Suppressor macrophage (primary cell): ENCODE measurements around the gene FYN.
"Not testable (repeated sequence)": the region's sequence is repeated elsewhere in the genome, so short reads cannot be mapped to it uniquely, and the experiment has no call there.

Experiments
- DNase-seq, 4 experiments: peaks; one replicate each; pipeline ENCODE4 v3.0.0-alpha.2; 2020 to 2022

The FYN gene

DNA sequence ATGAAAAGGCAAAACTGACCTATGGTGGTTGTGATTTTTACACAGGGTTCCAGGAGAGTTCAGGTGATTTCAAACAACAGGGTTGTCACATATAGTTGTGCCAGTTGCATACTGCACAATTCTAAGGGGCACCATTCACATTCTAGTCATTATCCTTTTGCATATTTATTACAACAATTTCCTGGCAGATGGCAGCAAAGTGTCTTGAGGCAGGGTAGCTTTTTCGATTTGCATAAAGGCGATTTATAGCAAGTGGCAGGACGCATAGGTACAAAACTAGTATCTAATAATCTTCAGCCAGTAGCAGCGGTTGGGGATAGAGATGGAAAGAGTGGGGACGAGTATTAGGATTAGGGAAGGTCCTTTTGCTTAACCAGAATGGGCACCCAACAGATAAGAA lies 221.1 kb downstream of the FYN start:
- no peak for DNase-seq

DNA sequence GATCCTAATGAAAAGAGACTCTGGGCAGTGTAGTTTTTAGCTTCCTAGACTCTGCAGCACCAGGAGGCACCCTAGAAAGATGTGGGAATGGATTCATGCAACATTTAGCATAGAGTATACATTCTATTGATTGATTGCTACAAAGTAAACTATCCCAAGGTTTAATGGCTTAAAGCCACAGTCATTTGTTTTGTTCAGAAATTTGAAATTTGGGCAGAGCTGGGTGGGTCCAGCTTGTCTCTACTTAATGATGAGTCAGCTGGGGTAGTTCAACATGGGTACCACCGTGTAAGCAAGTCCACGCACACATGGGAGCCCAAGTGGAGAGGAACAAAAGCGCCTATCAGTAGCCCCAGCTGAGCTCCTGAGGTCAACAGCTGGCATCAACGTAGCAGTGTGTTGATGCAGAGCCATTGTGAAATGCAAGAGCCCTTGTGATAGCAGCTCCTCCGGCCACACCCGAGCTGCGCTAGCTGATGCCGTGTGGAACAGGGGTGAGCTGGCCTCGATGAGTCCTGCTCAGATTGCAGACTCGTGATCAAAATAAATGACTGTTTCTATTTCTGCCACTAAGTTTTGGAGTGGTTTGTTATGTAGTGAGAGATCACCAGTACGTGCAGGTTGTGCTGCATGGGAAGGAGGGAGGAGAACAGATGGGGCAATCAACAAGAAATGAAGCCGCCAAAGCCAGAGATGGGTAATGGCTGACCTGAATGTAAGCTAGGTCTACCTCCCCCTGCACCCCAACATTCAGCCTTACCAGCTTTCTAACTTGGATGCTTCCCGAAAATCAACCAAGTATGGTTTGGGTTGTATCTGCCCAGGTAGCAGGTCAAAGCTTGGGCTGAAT lies 221.8 kb downstream of the FYN start:
- no peak for DNase-seq

- no peak for DNase-seq
Measured at GRCh38 chr6:111650049-111650448, 223.2 kb downstream of the FYN start.

- DNase-seq, result no peak
Measured at GRCh38 chr6:111648100-111648499, 225.2 kb downstream of the FYN start.

GRCh38 chr6:111646942-111647341 lies 226.3 kb downstream of the FYN start:
- no peak for DNase-seq

DNA sequence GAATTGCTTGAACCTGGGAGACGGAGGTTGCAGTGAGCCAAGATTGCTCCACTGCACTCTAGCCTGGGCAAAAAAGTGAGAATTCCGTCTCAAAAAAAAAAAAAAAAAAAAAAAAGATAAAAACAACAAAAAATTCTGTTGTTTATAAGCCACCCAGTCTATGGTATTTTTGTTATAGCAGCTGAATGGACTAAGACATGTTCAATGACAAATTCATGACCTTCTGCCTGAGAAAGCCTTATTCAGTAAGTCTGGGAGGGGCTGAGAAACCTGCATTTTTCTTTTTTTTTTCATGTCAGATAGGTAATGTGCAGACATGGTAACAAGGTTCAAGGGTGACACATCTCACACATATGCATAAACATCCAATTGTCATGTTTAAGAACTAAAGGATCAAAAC lies 227.2 kb downstream of the FYN start:
- DNase-seq, result no peak

DNA sequence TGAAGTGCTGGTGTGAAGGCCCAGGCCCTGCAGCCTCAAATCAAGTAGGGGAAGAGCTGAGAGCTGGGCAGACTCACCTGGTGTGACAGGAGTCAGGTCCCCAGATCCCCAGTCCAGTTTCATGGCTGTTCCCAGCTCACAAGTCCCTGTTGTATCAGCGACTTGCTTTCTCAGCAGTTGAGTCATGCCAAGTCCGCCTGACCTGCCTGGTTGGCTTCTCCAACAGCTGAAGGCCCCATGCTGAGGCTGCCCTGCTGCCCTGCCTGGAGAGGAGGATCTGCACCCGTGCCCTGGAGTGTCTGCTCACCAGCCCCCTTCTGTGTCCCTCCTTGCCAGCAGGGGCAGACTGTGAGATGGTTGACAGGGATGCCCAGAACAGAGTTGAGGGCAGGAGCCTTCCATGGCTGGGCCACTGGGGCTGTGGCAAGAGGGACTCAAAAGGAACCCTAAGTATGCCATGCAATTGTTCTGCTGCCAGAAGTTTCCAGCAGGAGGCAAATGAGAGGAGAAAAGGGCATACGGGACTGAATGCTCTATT lies 228.3 kb downstream of the FYN start:
- DNase-seq, result no peak

DNA sequence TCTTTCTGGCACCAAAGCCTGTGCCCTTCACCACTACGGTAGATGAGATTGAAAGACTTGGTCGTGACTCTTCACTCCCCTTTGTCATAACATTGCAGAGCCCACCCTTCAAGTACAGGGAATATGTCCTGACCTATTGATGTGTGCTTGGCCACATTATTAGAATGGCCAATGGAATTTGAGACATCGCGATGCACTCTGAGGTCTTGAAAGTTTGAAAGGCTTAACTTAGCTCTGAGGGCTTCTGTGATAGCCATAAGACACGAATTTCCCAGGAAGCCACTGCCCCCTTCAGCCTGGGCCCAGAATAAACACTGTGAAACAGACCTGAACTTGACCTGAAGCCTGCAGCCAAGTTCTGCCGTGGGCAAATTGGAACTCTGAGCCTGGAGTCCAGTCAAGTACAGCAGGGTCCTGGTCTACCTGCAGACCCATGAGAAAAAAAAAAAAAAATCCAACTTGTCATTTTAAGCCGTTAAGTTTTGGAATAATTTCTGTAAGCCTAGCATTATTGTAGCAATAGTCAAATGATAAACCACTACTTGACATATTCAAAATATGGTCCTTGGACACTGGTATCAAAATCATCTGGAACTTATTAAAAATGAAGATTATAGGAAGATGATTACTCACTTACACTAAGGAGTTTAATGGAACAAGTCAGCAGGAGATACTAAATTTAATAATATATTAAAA lies 230.6 kb downstream of the FYN start:
- DNase-seq, result peak; percentile 58 to 71 (median 64)

GRCh38 chr6:111639266-111639665 lies 234.0 kb downstream of the FYN start:
- no peak for DNase-seq

DNA sequence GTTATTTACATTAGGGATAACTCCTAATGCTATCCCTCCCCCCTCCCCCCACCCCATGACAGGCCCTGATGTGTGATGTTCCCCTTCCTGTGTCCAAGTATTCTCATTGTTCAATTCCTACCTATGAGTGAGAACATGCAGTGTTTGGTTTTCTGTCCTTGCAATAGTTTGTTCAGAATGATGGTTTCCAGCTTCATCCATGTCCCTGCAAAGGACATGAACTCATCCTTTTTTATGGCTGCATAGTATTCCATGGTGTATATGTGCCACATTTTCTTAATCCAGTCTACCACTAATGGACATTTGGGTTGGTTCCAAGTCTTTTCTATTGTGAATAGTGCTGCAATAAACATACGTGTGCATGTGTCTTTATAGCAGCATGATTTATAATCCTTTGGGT lies 238.3 kb downstream of the FYN start:
- DNase-seq, result not testable (repeated sequence)

GRCh38 chr6:111633822-111634221 lies 239.4 kb downstream of the FYN start:
- DNase-seq, result no peak

DNA sequence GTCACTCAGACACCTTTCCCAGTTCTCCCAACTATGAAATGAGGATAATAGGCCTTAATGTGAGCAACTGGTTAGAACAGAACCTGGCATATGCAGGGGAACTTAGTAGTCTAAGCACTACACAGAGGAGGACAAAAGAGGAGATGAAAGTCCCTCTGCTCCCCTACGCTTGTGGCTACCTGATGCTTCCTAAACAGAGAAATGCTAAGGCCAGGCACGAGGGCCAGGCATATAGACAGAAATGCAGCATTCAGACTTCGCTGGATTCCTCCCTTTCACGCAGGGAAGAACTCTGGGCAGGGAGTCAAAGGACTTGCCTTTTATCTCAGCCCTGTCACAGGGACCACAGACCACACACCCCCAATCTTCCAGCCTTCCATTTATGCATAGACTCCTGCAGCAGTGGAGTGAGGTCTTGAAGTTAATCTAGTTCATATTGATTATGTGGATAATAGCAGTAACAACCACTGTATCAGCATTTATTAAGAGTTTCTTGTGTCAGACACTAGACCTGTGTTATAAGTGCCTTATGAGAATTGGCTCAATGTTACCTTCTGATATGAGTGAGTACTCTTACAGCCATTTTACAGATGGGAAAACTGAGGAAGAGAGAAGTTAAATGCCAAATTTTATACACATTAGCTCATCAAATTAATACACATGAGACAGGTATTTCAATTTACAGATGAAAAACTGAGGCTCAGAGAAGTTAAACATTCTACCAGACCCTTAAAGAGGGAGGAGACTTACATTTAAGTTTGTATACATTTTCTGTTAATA lies 240.6 kb downstream of the FYN start:
- no peak for DNase-seq

GRCh38 chr6:111631903-111632460 lies 241.3 kb downstream of the FYN start:
- no peak for DNase-seq

DNA sequence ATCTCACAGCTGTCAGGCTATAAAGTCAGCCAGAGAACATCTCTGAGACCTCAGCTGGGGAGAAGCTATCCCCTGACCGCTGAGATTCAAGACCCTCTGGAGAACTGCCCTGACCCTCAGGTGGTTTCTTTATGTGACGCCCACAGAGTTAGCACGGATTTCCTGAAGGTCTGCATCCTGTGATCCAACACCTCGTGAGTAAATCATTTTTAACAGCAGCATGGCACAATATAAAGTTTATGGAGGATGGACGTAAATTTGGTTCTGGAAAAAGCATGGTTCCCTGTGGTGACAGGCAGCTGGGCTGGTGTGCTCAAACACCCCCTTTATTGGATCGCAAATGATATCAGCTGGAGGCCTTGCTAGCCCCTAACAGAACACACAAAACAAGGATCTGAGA lies 242.2 kb downstream of the FYN start:
- no peak for DNase-seq

GRCh38 chr6:111628142-111628850 lies 245.0 kb downstream of the FYN start:
- DNase-seq, result no peak

DNA sequence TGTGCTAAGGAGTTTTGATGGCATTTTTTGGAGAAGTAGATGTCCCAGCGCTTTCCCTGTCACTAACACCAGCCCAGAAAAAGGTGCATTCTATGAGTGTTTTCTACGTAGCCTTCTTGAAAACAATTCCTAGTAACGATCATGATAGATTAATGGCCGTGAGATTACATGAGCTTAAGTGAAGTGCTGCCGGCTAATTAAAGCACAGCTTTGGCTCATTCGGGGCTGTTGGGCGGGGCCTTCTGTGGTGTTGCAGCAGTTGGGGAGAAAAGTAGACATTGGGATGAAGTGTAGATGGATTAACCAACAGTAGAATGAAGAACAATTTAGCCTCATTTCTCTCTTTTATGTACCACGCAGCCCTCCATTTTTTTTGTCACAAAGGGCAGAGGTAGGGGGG lies 246.8 kb downstream of the FYN start:
- no peak for DNase-seq

DNA sequence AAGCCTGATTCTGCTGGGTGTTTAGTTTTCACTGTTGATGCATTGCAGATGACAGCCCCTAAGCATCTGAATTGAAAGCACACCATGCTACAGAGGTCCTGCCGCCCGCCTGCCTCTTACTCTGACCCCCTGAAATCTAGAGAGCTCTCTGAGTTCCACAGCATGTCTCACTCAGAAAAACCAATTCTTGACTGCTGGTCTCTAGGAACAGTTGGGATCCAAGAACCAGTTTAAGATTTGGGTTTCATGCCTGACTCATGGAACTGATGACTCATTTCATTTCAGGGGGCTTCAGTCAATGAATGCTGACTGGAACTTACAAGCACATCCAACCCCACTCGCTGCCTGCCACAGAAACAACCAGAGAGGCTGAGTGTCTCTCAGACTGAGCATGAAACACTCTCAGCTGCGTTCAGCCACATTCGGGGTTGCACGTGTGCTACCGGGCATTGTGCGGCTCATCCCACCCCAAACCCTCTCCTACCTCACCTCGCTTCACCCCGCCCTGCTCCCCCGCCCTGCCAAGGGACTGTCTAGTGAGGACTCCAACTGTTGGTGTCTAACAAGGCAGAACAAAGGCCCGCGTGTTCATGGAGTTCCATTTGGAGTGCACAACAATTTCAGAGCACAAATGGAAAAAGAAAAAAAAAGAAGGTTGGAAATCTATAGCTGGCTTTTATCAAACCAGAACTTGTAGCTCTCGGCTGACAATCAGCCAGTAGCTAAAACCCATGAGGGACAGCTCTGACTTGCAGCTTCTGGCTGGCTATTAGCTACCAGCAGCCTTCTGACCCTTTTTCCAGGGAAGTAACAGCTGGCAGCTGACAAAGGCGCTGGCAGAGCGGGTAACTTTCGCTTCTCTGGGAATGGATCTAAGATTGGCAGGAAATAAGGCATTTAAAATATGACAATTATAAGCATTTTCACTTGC lies 247.5 kb downstream of the FYN start:
- DNase-seq, result no peak

- DNase-seq, result no peak
Measured at GRCh38 chr6:111625099-111625416, 248.2 kb downstream of the FYN start.

GRCh38 chr6:111624401-111625098 lies 248.7 kb downstream of the FYN start:
- DNase-seq, result peak in 2 of 4 experiments; percentile 18 to 32

GRCh38 chr6:111623046-111623718 lies 250.1 kb downstream of the FYN start:
- DNase-seq, result no peak
